Measurements from ENCODE around the gene PMVK.
A peak's percentile ranks its signal among the peaks of the same experiment; 100 is the strongest.

Gene PMVK

DNA sequence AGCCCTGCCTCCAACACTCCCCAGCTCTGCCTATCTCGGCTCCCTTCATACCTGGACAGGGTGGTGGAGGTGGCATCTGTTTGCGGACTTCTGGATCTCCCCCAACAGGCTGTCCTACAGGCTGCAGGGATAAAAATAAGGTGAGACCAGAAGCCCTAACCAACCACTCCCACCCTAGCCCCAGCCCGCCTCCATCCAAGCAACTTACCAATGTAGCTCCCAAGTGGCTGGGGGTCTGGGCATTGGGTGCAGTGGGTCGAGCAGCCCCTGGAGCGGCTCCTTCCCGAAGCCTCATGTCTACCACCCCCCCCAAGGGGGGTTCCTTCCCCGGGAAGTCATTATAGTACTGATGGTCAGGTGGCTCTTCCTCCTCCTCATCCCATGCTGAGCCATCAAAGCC is 29.6 kb upstream of the PMVK start:
- no peak for DNase-seq

DNA sequence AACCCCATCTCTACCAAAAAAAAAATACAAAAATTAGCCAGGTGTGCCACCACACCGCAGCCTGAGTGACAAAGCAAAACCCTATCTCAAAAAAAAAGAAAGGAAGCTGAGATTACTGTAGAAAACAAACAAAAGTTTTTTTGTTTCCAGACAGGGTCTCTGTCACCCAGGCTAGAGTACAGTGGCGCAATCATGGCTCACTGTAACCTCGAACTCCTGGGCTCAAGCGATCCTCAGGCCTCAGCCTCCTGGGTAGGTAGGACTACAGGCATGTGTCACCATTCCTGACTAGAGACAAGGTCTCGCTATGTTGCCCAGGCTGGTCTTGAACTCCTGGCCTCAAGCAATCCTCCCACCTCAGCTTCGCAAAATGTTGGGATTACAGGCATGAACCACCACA is 27.8 kb upstream of the PMVK start:
- DNase-seq: no peak

DNA sequence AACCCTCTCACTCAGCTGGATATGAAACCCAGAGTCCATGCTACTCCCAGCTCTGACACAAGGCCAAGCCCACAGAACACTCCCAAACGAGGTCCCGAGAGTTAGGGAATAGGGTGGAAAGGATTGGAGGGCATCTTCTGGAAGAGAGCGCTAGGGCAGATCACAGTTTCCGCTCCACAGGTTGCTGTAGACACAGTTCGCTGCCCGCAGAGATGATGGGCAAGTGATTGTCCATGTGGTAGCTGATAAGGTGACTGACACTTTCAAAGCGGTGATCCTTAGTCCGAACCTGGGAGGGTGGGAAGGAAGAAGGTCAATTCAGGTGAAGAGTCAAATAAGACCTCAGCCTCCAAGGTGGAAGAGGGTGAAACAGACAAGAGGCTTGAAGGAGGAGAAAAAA is 27.1 kb upstream of the PMVK start:
- DNase-seq: no peak

DNA sequence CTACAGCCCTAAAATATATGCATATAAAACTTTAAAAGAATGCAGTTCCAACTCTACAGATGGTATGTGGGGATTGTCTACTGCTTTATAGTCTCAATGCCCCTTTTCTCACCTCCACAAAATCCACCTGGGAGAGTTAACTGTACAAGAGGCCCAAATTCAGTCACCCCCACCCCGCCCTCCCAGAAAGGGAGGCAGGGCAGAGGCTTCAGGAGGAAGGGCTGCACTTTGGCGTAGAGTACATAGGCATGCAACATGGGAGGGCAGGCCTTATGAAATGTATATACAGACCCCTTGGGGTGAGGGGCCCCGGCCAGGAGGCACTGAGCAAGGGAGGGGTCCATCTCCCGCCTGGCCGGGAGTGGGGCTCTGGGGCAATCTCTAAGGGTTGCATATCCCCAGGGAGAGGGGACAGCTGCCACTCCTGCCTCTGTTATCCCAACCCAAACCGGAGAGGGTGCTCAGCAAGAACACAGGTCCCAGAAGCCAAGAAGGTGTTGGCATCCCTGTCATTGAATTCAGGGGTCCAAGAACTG is 26.3 kb upstream of the PMVK start:
- no peak for DNase-seq

DNA sequence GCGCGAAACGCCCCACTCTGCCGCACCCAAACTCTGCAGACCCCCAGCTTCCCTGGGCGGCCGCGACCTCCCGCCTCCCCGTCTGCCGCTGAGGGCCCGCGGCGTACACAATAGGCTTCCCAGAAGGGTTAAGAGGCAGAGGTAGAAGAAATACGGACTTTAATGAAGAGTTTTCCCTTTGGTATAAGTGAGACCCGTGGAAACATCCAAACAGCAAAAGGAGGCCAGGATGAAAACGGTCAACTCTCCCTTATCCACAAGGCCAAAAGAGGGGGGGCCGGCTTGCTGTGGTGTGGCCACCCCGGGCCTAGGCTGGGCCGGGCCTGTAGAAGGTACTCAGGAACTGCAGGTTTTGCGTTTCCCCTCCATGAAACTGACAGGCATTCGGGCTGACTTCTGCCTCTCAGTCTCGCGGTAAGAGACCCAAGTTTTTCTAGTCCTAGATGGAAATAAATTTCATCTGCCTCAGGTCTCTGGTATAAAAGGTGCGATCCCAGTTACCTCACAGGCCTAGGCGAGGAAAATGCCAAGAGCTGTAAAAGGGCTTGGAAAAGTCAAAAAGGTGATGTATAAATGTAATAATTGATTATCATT is 25.7 kb upstream of the PMVK start:
- peak; percentile 65 for DNase-seq

DNA sequence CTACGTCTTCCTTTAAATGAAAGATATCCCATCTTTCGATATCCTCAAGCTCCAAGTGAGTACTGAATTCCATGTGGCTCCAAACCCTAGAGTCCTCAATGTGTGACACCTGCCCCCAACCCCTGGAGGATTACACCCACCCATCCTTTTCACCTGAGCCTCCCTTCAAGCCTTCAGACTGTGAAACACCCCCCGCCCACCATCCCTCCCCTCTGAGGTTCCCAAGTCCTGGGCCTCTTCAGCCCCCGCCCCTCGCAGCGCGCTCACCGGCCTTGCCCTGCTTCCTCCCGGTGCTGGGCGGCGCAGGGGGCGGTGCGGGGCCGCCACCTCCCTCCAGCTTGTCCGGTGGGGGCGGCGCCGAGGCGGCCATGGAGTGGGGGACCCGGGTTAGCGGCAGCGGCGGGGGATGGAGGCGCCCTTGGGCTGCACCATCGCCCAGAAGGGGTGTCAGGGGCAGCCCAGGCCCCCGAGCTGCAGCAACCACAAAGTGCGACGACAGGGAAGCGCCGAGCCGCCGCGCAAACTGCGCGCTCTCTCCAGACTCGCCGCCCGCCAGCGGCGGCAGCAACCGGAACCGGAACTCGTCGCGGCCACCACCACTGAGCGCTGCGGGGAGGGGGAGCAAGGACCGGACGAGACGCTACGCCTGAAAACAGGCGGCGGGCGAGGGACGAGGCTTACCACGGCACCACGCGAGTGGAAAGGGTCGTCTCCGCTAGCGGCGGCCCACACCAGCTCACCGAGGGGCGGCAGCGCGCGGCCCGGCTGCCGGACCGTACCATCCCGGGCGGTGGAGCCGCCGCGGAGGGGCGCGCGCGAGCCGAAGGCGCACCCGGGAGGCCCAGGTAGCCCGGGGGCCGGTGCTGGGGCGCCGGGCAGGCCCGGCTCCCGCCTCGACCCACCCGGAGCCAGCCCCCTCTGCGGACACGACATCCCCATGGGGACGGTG is 25.0 kb upstream of the PMVK start, which contains the start of gene PYGO2:
TSS of gene PYGO2 (minus strand) at position 576 of the 949 bp plus-strand sequence. CDS start at position 370, 206 bp downstream.
- DNase-seq: peak; percentile 89

DNA sequence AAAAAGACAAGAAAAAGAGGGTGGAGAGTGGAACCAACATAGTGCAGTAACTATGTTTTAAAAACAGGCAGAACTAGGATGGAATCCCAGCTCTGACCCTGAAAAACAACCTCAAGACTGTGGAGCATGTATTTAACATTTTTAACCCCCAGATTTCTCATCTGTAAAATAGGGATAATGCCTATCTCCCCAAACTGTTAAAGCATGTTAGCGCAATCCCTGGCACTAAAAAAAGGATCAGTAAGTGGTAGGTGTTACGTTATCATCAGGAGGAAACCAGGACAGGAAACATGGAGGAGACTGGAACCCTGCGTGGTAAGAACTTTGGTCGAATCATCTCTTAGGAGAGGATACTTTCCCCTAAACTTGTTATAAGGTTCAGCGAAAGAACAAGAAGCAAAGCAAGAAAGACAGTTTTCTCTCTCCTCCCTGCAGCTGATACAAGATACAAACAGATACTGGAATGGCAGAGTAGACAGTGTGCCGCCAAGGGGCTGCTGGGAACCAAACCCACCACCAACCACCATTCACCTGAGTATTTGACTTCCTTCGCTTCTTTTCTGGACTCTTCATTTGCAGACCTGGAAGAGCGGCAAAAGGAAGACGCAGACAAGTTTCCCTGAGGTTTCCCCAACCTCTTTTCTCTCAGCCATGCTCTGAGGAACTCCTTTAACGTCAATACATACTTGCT is 24.1 kb upstream of the PMVK start:
- no peak for DNase-seq

DNA sequence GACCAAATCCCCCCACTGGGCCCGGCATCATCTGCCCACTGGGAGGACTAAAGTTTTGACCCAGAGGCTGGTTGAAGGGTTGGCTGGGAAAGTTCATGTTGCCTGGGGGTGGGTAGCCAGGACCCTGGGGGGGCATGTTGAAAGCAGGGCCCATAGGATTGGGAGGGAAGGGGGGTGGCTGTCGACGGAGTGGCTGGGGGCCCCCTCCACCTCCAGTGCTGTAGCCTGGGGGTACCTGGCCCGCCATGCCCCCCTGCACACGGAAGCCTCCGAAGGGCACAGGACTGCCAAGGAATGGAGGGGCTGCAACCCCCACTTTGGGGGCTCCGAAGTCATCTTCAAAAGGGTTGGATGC is 22.9 kb upstream of the PMVK start:
- no peak for DNase-seq

DNA sequence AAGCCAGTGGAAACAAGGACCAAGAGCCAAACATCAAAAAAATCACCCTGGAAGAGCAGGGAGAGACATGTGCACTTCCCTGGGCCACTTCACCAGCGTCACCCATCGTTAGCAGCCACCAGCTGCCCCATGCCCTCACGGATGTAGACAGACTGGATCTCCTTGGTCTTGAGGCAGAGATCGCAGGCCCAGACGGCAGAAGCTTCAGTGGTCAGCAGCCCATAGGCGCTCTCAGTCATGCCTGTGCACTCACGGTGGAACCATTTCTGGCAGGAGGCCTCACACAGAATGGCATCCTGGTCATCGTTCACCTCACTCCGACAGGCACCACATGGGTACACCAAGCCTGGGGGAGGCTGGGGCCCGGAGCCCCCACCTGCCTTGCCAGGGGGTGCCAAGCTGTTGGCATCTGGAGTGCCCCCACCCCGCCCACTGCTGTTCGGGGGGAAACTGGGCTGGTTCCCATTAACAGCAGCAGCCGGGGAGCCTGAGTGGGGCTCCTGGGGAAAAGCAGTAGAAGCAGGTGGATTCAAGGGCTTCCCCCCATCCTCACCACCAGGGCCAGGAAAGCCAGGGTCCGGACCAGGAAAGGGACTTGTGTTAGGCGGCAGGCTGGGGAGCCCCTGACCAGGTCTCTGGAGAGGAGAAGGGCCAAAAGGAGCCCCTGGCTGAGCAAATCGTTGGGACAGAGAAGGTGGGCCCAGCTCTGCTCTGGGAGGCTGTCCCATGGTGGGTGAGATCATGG is 22.3 kb upstream of the PMVK start:
- DNase-seq: no peak

DNA sequence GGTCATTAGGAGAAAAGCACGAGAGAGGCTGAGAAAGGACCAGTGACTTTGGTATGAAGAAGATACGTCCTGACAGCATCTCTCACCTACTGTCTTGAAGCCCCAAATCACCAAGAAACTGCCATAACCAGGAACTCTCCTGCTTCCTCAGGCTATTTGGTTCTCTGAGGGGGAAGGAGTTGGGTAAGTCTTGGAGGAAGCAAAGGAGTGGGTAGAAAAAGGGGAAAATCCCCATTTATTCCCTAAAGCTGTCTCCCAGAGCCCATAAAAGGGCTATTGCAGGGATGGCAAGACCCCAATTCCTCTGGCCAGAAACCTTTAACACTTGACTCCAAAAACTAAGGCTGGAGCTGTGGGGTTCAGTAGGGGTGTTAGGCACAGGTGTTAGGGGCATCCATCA is 21.5 kb upstream of the PMVK start:
- no peak for DNase-seq

DNA sequence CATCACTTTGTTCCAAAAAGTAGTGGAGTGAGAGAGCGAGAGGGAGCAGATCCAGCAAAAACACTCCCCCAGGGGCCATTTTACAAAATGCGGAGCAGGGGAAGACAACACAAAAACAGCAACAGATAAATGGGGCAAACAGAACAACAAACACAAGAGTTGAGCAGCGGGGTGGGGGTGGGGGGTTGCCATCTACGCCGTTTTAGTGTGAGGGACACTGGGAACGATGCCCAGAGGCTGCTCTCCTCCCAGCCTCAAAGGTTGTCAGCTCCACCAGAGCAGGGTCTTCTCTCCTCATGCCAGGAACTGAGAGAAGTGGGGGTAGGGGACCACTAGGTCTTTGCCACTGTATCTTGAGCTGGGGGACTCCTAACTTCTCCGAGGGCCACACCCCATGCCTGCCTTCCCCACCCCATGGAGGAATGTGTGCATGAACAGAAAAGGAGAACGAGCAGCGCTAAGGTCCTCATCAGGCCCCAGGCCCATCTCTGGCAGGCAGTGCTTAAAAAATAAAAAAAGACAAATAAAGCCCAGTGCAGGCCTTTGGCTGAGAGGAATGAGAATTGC is 20.7 kb upstream of the PMVK start:
- DNase-seq: no peak

DNA sequence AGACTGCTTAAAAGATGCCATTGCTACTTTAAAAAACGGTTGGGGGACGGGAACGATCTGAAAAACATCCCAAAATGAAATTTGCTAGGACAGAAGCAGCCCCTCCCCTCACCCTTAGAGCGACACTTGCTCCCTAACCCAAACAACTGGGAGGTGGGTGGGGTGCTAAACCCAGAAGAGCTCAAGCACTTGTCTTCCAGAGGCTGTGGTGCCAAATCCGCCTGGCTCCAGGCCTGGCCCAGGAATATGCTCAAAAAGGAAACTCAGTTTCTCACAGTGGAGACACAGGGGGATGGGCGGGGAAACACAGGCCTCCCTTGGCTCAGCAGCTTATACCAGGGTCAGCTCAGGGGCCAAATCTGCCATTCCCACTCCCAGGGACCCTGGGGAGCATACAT is 20.0 kb upstream of the PMVK start:
- DNase-seq: peak; percentile 82

DNA sequence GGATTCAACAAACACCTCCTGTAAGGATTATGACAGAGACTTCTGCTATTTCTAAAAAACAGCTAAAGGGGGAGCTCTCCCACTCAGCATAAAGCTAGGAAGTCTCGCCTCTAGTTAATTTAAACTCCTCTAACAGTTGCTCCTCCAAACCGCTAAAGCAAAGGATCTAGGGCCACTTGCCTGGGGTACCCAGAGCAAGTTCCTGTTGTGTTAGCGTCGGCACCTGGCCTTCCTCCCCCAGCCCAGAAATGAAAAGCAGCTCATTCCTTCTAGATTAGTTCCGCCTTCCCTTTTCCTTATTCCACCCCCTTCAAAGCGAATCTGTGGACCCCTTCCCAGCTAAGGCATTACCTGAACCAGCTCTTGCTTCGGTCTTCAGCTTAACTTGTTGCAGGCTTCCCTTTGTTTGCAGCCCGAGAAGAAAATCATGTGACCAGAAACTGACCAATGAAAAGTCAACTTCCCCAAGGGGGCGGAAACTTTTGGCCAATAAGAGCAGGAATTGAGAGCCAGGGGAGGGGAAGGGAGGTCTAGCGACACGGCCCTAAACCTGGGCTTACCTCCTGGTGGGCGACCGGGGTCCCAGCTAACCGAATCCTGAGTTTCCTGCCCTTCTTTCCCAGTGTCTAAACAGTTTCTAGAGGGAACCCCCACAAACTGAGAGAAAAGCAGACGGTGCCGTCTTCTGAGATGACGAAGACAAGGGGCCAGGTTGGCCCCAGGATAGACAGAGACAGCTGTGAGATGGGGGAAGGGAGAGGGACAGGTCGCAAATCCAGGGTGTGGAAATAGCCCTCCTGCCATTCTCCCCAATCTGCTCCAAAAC is 19.4 kb upstream of the PMVK start, which contains the start of gene PBXIP1:
TSS of gene PBXIP1 (minus strand) at position 382 of the 826 bp plus-strand sequence. CDS start 2,378 bp downstream, outside the sequence.
- DNase-seq: peak; percentile 97

DNA sequence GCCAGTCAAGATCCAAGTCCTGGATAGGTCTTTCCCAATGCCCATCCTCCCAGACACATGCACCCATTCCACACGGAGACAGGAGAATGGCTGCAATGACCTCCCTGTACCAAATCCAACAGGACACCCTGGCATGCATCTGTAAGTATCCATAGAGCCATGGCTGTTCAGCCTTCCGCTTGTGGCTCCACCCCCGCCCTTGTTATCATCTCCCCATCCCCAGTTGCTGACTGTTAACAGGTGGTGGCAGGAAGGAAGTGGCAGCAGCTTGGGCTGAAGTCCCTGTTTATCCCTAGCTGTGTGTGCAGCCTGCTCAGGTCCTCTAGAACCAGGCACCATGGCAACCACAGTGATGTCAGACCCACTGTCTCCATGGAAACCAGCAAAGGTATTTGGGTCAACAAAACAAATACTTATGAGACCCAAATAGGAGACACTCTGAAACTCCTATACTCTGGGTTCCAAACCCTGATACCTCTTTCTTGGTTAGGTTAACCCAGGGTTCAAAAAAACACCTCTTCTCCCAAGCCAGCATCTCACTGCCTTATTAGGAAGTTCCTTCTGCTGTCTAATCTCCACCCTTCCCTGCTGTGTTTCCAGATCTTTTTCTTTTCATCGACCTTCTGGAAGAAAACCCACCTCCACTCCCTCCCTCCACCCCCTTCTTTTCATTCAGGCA is 18.7 kb upstream of the PMVK start:
- DNase-seq: peak; percentile 92

DNA sequence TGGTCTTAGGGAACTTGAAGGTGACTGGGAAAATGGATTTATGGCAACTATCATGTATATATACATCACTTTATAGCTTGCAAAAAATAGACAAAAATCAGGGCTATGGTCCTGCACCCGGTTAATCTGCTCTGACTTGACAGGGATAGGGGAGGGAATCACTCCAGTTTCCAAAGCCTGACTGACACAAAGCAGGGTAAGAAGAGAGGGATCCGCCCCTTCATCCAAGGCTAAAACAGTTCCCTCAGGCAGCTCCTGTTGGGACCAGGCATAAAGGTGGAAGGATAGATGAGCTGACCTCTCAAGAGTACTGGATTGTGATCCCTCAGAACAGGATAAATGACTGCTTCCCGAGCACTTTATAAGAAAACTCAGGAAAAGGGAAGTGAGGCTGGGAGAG is 18.0 kb upstream of the PMVK start:
- DNase-seq: peak; percentile 55

DNA sequence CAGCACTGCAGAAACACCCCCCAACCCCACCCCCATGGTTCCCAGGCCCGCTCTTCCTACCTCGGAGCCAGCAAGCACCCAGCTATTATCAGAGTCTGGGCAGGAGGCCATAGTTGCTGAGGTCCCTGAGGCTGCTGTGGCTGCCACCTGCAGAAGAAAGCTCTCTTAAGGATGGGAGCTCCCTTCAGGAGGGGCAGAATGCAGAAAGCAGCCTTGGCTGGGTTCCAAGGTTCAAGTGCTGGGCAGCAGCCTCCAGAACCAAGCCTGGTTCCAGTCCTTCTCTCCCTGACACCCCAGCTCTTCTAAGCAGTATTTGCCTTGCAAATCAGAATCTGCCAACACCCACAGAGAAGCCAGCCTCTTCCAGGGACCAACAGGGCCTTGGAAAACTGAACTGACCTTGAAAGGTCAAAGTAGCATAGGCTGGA is 17.1 kb upstream of the PMVK start:
- no peak for DNase-seq

DNA sequence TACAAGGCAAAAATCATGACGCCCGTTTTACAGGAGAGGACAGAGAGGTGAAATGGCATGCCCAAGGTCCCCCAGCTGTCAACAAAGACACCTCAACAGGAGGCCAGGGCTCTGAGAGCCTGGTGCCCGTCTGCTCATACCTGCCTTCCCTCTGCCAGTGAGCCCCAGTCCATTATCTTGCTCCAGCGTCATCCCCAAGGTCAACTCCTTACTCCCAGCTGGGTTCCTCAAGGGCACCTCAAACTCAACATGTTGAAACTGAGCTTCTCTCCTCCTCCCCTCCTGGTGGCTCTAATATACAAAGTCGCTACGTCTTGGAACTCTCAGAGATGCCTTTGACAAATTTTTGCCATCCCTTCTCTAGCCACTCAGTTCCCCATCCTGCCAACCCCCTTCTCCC is 16.1 kb upstream of the PMVK start:
- DNase-seq: no peak

DNA sequence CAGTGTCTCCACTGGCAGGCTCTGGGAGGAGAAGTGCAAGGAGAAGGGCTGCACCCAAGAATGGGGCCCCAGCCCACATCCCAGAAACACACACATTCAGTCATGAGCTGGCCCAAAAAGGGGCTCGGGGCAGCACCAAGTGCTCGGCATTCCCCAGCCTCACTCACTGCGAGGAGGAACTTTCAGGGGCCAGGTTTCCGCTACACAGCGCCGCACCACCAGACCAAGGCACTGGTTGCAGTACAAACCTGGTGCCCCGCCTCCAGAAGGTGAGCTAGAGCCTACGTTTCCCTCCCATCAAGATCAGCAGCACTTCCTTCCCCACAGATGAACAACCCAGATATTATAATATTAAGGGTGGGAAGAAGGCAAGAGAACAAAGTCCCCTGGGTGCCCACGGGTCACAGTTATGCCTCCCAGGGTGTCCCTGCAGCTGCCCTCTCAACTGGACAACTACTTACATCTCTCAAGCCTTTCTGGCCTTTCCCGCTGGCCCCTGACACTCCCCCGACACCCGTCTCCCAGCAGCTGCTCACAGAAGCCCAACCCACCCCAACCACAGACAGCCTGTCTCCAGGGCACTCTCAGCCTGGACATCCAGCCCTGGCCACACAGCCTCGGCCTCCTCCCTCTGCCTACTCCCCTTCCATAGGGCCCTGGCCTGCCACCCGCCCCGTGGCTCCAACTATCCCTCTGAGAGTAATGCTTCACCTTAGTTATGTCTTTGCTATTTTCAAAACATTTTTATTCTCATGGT is 15.6 kb upstream of the PMVK start:
- no peak for DNase-seq

DNA sequence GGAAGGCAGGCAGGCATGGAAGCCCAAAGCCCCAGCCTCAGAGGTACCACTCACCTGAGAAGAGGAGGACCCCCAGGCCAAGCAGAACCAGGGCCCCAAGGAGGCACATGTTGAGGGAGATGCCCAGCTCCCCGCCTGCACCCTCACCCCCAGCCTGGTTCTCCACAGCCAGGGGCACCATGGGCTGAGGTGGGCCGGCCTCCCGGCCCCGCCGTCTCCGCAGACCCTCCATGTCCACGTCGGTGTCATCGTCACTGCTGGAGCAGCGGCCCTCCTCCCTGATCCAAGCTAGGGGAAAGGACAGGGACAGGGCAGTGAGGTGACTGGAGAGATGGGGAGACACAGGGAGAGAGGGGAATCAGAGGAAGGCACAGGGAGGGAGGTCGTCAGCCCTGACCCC is 11.6 kb upstream of the PMVK start:
- DNase-seq: no peak

Measured in NCI-H82 (cell line).